Measurements from ENCODE around the gene KCTD6. TPM values are rescaled to one million over a fixed set of nuclear protein-coding genes. Genes with fewer than 3 reads are reported as not detected.
"Not testable (repeated sequence)": the region's sequence is repeated elsewhere in the genome, so short reads cannot be mapped to it uniquely, and the experiment has no call there.

Gene KCTD6
- total RNA-seq, 1 donor from 2014 or later = 8.0 TPM

DNA sequence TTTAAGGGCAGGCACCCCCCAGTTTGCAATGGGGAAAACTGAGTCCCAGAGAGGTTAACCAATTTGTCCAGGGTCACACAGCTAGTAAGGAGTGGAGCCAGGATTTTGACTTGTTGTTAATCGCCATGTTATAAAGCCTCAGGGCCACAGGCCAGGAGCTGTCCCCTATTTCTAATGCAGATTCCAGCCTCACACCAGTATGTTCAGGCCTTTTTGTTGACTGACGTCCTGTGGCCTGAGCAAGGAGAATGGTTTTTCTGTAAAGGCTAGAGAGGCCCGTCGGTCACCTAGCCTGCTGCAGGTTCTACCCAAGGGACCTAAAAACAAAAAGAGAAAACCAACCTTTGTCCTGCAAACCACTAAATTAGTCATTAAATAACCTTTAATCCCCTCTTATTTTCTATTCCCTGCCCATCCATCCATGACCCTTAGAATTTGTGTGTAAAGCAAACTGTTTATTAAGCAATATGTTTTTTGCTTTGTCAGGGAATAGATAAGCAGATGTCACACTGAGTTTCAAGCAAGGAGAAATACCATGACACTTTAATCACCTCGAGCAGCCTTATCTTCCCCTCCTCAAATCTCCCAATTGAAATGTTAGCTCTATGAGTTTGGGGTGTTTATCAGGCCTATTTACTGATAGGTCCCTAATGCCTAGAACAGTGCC, 31.0 kb downstream of the KCTD6 start:
- DNase-seq (ENCODE audit: low spot score) = no peak

- no peak for DNase-seq (ENCODE audit: low spot score)
These were observed 32.5 kb downstream of the KCTD6 start for GRCh38 chr3:58524326-58524888.

DNA sequence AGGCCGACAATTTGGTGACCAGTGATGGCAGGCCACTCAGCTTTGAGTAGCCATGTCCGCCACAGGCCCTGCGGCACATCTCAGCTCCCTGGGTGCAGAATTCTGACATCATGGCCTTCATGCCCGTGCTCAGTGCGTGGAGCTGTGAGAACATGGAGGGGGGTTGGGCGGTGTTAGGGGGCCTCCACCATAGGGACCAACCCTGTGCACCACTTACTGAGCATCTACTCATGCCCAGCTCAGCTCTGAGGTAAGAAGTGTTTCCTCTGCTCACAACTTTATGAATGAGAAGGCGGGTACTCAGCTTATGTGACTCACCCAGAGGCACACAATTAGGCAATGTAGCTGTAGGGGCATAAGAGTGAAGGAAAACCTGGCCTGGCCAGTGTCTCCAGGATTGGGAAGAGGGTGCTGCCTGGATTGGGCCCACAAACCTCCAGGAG, 34.6 kb downstream of the KCTD6 start:
- no peak for DNase-seq (ENCODE audit: low spot score)

GRCh38 chr3:58527440-58527839, 35.5 kb downstream of the KCTD6 start:
- DNase-seq (ENCODE audit: low spot score) = not testable (repeated sequence)

DNA sequence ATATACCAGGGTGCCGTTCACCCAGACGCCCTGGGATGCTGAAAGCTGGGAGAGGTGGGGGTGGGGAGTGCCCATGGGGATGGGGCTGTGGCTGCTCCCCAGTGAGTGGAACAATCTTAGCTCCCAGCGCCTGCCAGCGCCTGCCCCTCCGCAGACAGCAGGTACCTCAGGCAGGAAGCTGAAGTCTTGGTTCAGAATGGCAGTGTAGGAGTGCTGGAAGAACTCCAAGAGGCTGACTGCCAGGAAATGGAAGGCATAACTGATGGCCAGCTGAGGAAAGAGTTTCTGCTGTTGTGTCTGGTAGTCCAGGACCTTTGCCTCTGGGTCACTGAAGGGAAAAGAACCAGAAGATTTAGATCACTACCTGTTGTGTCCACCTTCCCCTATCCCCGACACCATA, 36.7 kb downstream of the KCTD6 start:
- no peak for DNase-seq (ENCODE audit: low spot score)

DNA sequence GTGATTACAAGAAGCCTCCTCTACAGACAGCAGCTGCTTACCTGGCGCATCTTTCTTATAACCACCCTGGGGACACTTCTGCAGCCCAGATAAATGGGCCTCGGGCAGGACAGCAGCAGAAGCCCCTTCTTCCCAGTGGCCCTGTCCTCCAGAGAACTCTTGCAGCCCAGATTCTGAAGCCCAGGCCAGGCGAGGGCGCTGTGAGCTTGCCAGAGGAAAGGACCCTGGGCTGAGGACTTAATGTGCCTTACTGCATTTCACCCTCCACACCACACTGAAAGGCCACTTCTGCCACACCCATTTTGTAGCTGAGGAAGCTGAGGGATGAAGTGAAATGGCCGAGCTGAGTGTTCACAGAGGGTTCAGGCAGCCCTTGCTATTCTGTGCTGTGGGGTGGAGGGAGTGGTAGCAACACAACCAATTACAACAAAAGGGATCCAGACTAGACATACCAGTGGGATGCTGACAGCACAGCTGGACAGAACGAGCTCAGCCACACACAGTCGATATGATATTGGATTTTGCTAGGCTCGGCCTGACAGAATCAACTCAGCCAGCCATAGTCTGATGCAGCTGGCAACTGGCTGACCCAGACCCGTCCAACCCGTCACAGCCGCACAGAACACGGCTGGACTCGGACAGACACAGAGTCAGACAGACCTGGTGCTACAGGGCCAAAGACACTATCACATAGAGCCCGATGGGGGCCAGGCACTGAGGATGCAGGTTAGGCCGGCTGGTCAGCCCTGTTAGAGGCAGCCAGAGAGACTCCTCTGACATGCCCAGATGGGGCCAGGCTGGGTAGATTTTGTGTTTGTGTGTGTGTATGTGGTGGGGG, 37.8 kb downstream of the KCTD6 start:
- no peak for DNase-seq (ENCODE audit: low spot score)

DNA sequence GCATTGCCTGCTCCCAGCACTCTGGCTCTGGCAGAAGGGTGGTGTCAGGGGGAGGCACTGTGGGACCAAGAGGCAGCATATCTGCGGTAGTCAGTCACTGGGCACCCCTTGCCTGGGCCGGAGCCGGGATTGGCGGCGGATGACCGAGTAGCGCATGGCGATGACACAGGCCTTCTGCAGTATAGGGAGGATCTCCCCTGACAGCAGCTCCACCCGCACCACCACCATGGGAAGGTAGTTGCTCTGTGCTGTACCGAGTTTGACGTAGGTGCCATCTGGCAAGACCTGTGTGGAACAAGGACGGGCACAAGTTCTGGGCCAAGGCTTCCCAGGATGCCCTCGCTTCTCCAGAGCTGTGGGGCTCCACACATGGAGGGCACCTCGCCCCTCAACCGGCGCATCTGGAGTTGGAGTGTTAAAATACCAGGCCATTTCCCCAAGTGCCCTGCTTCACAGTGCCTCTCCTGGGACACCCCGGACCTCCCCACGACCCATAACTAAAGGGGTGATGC, 38.5 kb downstream of the KCTD6 start:
- DNase-seq (ENCODE audit: low spot score) = no peak

DNA sequence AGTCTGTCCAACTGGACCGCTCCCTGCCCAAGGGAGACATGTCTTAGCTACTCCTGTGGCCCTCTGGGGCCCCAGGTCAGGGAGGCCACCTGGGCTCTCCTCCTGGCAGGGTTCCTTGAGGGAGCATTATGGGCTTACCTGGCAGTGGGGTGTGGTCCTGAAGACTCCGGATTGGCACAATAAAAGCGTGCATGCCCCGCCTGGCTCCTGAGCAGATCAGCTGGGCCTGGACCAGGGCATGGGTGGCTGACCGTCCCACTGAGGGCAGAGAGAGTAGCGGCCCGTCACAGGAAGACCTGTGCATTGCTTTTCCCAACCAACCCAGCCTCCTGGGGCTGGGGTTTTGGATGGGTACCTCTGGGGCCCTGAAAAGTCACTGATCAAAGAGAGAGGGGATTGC, 39.7 kb downstream of the KCTD6 start:
- no peak for DNase-seq (ENCODE audit: low spot score)

DNA sequence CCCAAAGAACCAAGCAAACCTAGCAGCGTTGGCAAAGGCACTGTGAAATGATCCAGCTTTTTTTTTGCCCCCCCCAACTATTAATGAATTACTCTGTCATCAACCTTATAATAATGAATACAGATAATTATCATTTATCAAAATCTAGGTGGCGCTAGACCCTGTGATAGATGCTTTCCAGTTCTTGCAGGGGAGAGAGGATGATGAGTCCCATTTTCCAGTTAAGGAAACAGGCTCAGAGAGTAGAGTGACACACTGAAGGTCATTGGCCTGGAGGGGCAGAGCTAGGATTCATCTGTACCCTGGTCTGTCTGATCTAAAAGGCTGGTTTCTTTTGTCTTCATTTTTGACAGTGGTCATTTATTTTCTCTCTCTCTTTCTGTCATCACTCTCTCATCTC, 40.1 kb downstream of the KCTD6 start:
- no peak for DNase-seq (ENCODE audit: low spot score)

DNA sequence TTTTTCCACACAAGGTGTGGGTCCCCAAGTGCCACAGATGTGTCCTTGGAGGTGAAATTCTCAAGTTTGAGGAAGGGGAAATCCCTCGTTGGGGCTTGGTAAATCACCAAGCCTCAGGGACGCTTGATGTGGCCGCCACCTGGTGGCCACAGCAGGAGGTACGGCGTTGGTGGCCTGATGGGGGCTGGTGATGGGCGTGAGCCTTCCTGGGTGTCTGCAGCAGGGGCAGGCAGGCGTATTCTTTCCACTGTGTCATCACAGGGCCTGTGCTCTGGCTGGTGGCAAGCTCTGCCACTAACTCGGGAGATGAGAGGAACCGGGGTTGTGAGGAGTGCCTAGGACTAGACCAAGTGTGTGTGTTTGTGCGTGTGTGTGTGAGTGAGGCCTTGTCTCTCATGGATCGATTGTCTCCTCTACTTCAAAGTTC, 40.9 kb downstream of the KCTD6 start:
- DNase-seq (ENCODE audit: low spot score) = no peak

DNA sequence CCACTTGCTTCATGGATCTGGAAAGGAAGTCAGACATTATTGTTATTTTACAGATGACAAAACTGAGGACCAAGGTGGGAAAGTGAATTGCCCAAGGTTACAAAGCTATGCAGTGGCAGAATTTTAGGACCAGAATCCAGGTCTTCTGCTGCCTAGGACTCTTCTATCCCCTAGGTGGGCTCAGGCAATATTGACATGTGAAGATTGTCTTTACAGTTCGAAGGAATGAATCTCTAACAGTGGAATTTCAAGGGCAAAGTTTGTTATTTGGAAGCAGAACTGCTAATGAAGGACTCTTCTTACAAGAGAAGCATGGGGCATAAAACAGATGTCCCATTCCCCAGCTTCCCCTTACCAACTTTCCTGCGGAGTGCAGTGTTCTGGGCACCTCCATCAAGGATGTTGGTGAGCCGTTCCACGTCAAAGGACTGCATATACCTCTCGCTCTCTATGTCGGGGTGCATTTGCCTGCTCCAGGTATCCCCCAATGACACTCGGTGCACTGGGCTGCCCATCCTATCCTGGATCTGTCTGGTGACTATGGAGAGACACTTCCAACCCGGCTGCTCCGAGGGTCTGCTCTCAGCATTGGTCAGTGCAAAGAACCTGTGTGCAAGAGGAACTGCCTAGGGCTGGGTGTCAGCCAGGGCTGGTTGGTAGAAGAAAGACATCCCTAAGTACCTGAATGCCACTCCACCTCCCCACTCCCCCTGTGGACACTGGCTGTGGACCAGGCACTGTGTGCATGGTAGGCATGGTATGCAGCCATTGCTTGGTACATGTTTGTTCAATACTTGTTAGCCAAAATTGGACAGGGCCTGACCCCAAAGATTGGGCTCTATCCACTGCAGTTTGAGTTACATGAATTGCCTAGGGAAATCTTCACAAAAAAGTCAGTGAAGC, 42.9 kb downstream of the KCTD6 start:
- no peak for DNase-seq (ENCODE audit: low spot score)

DNA sequence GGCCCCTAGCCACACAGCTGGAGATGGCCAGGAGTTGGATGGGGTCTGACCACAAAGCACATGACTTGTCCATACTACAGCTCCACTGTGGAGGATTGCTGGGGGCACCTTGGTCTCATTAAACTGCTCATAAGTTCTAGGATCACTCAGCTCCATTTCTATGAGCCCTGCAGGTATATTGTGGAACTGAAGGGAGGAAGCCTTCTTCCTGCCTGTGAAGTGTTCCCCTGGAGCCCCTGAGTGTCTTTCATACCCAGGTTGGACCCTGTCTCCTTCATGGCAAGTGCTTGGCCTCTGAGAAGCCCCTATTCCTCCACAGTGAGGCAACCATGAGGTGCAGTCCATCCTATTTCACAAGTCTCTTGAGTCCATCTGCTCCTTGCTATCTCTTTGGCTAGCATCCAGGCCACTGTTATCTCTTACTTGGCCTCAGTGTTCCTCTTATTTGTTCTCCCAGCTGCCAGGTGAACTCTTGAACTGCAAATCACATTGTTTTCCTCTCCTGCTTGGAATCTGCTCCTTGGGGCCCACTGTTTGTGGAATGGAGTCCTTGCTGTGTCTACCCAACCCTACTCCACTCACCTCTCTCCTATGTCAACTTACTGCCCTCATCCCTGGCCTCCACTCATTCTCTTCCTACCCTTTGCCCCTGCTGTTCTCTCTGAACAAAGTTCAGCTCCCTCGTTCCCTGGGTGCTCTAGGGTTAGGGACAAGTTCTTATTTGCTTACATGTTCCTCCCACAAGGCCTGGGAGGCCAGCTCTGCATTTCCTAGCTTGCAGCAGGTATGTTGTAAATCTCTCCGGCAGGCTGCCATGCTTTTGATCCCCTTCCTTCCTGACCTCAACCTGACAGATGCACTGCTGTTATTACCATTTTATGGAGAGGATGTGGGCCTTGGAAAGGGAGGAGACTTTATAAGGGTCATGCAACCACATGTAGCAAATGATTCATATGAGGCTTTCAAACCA, 43.9 kb downstream of the KCTD6 start:
- no peak for DNase-seq (ENCODE audit: low spot score)

DNA sequence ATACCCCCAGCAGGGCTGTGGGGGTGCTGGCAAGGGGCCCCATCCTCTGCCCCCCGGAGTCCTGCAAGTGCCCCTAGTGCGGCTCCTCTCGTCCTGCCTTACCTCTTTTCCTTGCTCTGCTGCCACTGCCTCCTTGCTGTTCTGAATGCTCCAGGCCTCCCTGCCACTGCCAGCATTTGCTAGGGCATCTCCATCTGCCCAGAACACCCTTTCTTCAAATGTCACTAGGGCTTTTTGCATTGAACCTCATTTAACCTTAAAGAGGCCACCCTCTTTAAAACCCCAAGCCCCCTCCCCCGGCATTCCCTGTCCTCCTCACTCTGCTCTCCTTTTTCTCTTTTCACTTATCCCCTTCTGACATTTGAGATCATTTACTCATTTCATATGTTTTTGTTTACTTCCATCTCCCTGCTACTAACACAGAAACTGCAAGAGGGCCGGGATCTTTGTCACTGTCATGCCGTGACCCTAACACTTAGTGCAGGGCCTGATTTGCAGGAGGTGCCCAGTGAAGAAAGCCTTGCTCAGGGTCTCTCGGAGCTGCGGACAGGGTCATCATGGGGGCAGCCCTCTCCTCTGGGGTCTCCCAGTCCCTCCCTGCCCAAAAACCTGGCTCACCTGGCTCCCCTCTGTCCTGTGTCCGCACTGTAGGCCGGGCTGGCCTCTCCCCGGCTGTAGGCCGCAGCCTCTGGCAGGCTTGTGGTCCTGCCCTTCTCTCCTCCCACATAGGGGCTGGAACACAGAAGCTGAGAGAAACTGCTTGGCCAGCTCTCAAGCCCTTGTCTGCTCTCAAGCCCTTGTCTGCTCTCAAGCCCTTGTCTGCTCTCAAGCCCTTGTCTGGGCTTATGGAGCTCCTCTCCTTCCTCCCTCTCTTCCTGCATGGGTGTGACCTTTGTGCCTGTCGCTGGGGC, 44.9 kb downstream of the KCTD6 start, which contains the start of gene ACOX2:
Gene ACOX2, minus strand, starts transcription at position 690 of the 911 bp plus-strand sequence. CDS start 2,084 bp downstream, outside the sequence.
- no peak for DNase-seq (ENCODE audit: low spot score)

DNA sequence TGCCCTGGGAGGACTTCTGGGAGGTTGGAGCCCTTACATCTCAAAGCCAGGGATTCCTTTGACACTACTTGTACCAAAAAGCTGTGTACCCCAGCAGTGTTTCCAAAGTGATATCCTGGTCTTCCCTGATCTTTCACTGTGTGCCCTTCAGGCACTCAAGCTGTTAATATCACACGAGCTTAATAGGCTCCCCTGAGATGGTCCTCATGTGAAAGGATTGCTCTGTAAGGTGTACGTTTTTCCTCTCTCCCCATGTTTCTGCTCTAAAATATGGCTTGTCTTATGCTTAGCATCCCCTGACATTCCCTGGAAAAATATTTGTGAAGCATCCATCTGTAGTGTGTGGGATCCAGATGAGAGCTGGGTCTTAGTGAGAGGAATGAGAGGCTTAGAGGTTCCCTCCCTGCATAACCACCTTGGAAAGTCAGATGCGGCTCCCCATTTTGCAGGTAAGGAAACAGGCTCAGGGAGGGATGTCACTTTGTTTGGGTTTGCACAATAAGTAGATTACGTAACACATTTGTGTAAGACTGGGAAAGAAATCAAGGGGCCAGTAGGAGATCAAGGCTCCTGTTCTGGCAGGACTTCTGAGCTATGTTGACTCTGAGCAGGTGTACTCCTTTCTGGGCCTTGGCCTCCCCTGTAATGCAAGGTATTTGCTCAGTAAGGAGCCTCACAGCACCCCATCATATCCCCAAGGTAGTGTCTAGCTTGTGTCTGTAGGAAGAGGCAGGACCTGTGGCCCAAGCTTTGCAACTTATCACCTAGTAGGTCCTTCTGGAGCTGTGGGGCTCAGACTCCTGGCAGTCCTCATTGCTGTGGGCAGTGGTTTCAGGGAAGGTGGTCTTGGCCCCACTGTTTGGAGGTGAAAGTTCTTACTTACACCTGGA, 45.8 kb downstream of the KCTD6 start:
- no peak for DNase-seq (ENCODE audit: low spot score)

- peak; percentile 64 for DNase-seq (ENCODE audit: low spot score)
These were observed 47.7 kb downstream of the KCTD6 start for GRCh38 chr3:58539626-58540025.

GRCh38 chr3:58540176-58540858, 48.4 kb downstream of the KCTD6 start:
- DNase-seq (ENCODE audit: low spot score) = peak; percentile 41

GRCh38 chr3:58544541-58544940, 52.6 kb downstream of the KCTD6 start:
- no peak for DNase-seq (ENCODE audit: low spot score)
